Erythroblast (primary cell): ENCODE data around the gene GCNT2.
"Not testable (repeated sequence)": the region's sequence is repeated elsewhere in the genome, so short reads cannot be mapped to it uniquely, and the experiment has no call there.

Experiments used
- DNase-seq, 2 experiments: peaks; one replicate each; lab custom pipeline; 2025; lab: John Stamatoyannopoulos, UW
- GATA1 ChIP-seq: IDR thresholded peaks from 2 replicates; pipeline ENCODE4 v1.6.1; 2011; ENCODE audit warnings: low read depth, mild to moderate bottlenecking, control low read depth, low read length, moderate library complexity
- POLR2A ChIP-seq: IDR thresholded peaks from 2 replicates; pipeline ENCODE4 v1.6.1; 2011; ENCODE audit warnings: mild to moderate bottlenecking, low read length

The GCNT2 gene

GRCh38 chr6:10612161-10612560 lies 91.0 kb downstream of the GCNT2 start:
- no peak for DNase-seq
- TF ChIP-seq POLR2A (no peak), GATA1 (no peak)

- TF ChIP-seq POLR2A (no peak), GATA1 (no peak)
- DNase-seq, result no peak
These were observed 91.9 kb downstream of the GCNT2 start for GRCh38 chr6:10613077-10613476.

- no peak for DNase-seq
- TF ChIP-seq GATA1 (no peak), POLR2A (no peak)
These were observed 92.6 kb downstream of the GCNT2 start for GRCh38 chr6:10613723-10614122.

GRCh38 chr6:10615675-10616074 lies 94.5 kb downstream of the GCNT2 start:
- no peak for DNase-seq
- TF ChIP-seq POLR2A (no peak), GATA1 (no peak)

- DNase-seq, result not testable (repeated sequence)
These were observed 95.1 kb downstream of the GCNT2 start for GRCh38 chr6:10616266-10616665.

- no peak for DNase-seq
- TF ChIP-seq GATA1 (no peak), POLR2A (no peak)
These were observed 96.0 kb downstream of the GCNT2 start for GRCh38 chr6:10617008-10617696.

GRCh38 chr6:10618409-10618808 lies 97.3 kb downstream of the GCNT2 start:
- no peak for DNase-seq
- TF ChIP-seq GATA1 (no peak), POLR2A (no peak)

- no peak for TF ChIP-seq GATA1
- no peak for TF ChIP-seq POLR2A
- DNase-seq, result no peak
These were observed 100.1 kb downstream of the GCNT2 start for GRCh38 chr6:10621213-10621612.

GRCh38 chr6:10621847-10622246 lies 100.7 kb downstream of the GCNT2 start:
- no peak for DNase-seq
- TF ChIP-seq GATA1, result no peak
- no peak for TF ChIP-seq POLR2A

- no peak for DNase-seq
- TF ChIP-seq POLR2A (no peak), GATA1 (no peak)
These were observed 103.7 kb downstream of the GCNT2 start for GRCh38 chr6:10624836-10625235.

GRCh38 chr6:10626154-10626741 lies 105.1 kb downstream of the GCNT2 start:
- no peak for DNase-seq
- TF ChIP-seq POLR2A (no peak), GATA1 (no peak)

- no peak for DNase-seq
- no peak for TF ChIP-seq GATA1
These were observed 106.6 kb downstream of the GCNT2 start for GRCh38 chr6:10627800-10628199.

GRCh38 chr6:10630178-10630577 lies 109.0 kb downstream of the GCNT2 start:
- no peak for DNase-seq
- TF ChIP-seq GATA1, result no peak

GRCh38 chr6:10633216-10633615 lies 112.1 kb downstream of the GCNT2 start:
- TF ChIP-seq POLR2A (no peak), GATA1 (no peak)
- no peak for DNase-seq

- peak; percentile 77 to 92 for DNase-seq
- TF ChIP-seq GATA1 (no peak), POLR2A (peak; percentile 33)
These were observed 119.3 kb downstream of the GCNT2 start for GRCh38 chr6:10640412-10640811.
